Esophagus squamous epithelium (tissue), 4 donors: ENCODE data around the gene RDH13.
"Not testable (repeated sequence)": the region's sequence is repeated elsewhere in the genome, so short reads cannot be mapped to it uniquely, and the experiment has no call there.

ENCODE experiments used
- POLR2A ChIP-seq, 4 donors: fragments of 450-650 bp; IDR thresholded peaks; one replicate each; pipeline ENCODE4 v1.6.1; 2017; ENCODE audit warnings: antibody characterized with exemption in 4 of 4, mild to moderate bottlenecking in 4 of 4, moderate library complexity in 3 of 4
- TF ChIP-seq, protein P1 (sequence below), 6 experiments: fragments of 450-650 bp in 4 of 6; fragments of 200-600 bp in 2 of 6; sonication (generic) in 2 of 6; IDR thresholded peaks; one replicate each; pipeline ENCODE4 v1.5.1; 2016 to 2019; ENCODE audit warnings: antibody characterized with exemption in 6 of 6, mild to moderate bottlenecking in 4 of 6, moderate library complexity in 4 of 6

DNA sequence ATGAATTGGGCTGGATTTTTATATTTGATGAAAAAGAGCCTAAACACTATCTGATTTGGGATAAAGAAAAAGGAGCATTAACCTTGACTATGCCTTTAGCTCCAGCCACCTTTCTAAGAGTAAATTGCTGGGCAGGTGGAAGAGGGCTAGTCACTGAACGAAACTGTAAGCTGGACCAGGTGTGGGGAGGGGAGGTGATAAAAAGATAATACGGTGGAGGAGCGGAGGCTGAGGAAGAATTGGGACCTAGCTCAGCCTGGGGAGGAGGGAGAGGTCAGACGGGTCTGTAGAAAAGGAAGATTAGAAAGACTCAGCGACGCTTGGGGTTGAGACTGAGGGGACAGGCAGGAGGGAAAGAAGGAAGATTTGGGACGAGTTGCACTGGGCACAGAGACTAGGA, 52.4 kb downstream of the RDH13 start:
- not testable (repeated sequence) for TF ChIP-seq POLR2A (IDR thresholded peaks at IDR 0.05)
- TF ChIP-seq, protein P1, sequence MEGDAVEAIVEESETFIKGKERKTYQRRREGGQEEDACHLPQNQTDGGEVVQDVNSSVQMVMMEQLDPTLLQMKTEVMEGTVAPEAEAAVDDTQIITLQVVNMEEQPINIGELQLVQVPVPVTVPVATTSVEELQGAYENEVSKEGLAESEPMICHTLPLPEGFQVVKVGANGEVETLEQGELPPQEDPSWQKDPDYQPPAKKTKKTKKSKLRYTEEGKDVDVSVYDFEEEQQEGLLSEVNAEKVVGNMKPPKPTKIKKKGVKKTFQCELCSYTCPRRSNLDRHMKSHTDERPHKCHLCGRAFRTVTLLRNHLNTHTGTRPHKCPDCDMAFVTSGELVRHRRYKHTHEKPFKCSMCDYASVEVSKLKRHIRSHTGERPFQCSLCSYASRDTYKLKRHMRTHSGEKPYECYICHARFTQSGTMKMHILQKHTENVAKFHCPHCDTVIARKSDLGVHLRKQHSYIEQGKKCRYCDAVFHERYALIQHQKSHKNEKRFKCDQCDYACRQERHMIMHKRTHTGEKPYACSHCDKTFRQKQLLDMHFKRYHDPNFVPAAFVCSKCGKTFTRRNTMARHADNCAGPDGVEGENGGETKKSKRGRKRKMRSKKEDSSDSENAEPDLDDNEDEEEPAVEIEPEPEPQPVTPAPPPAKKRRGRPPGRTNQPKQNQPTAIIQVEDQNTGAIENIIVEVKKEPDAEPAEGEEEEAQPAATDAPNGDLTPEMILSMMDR (IDR thresholded peaks at IDR 0.05) = not testable (repeated sequence)
